Hepatocyte (in vitro differentiated cells): ENCODE measurements around the gene COL4A1. TPM values are rescaled to one million over a fixed set of nuclear protein-coding genes. Genes with fewer than 3 reads are reported as not detected.

Source experiments
- DNase-seq: peaks from one replicate; pipeline ENCODE4 v3.0.0-alpha.2; 2016; ENCODE audit warnings: low spot score
- H2AFZ ChIP-seq: fragments of 200-600 bp; sonication (generic); 2 replicates; pipeline ENCODE4 v1.6.0; 2016; ENCODE audit warnings: antibody characterized with exemption, mild to moderate bottlenecking
- H3K27ac ChIP-seq: fragments of 200-600 bp; sonication (generic); 2 replicates; pipeline ENCODE4 v1.5.1; 2016; ENCODE audit warnings: mild to moderate bottlenecking
- H3K27me3 ChIP-seq: fragments of 200-600 bp; sonication (generic); 2 replicates; pipeline ENCODE4 v1.6.1; 2016
- H3K36me3 ChIP-seq: fragments of 200-600 bp; sonication (generic); replicated peaks from 2 replicates; pipeline ENCODE4 v1.5.1; 2016; ENCODE audit warnings: low read depth; ENCODE audit not compliant: insufficient read depth
- H3K4me1 ChIP-seq: fragments of 200-600 bp; sonication (generic); 2 replicates; pipeline ENCODE4 v1.5.1; 2016; ENCODE audit warnings: mild to moderate bottlenecking, moderate library complexity; ENCODE audit not compliant: insufficient read depth
- H3K4me2 ChIP-seq: fragments of 200-600 bp; sonication (generic); 2 replicates; pipeline ENCODE4 v1.6.0; 2016
- H3K4me3 ChIP-seq: fragments of 200-600 bp; sonication (generic); 2 replicates; pipeline ENCODE4 v1.5.1; 2016; ENCODE audit warnings: mild to moderate bottlenecking
- H3K79me2 ChIP-seq: fragments of 200-600 bp; sonication (generic); 2 replicates; pipeline ENCODE4 v1.6.0; 2017; ENCODE audit warnings: mild to moderate bottlenecking
- H3K9me2 ChIP-seq: fragments of 200-600 bp; sonication (generic); replicated peaks from 2 replicates; pipeline ENCODE4 v1.6.0; 2017; ENCODE audit warnings: mild to moderate bottlenecking; ENCODE audit not compliant: insufficient read depth
- H3K9me3 ChIP-seq: fragments of 200-600 bp; sonication (generic); 2 replicates; pipeline ENCODE4 v1.5.1; 2016; ENCODE audit warnings: low read depth, mild to moderate bottlenecking
- H4K20me1 ChIP-seq: fragments of 200-600 bp; sonication (generic); 2 replicates; pipeline ENCODE4 v1.6.0; 2016; ENCODE audit warnings: mild to moderate bottlenecking; ENCODE audit not compliant: insufficient read depth, poor library complexity, severe bottlenecking
- CTCF ChIP-seq: fragments of 200-600 bp; sonication (generic); IDR thresholded peaks from 2 replicates; pipeline ENCODE4 v1.5.1; 2016; ENCODE audit warnings: antibody characterized with exemption, mild to moderate bottlenecking; ENCODE audit not compliant: poor library complexity
- EZH2 ChIP-seq: fragments of 200-600 bp; sonication (generic); IDR thresholded peaks from 2 replicates; pipeline ENCODE4 v1.6.1; 2016; ENCODE audit warnings: antibody characterized with exemption, mild to moderate bottlenecking, borderline replicate concordance
- EZH2phosphoT487 ChIP-seq: fragments of 200-600 bp; sonication (generic); IDR thresholded peaks from one replicate; pipeline ENCODE4 v1.6.1; 2018; ENCODE audit warnings: antibody characterized with exemption, mild to moderate bottlenecking, low read depth, moderate library complexity; ENCODE audit not compliant: unreplicated experiment, severe bottlenecking
- WGBS: methylation state at CpG from one replicate; pipeline ENCODE4 v1.1.6; 2016; ENCODE audit warnings: low lambda C conversion rate; ENCODE audit errors: missing lambda C conversion rate; 5-methylcytosine and 5-hydroxymethylcytosine counted together
- polyA plus RNA-seq: library from polyadenylated mRNA; unstranded; fragments of >200 nt; fragmentation: Nextera tagmentation; extraction: Ambion mirVana; gene quantifications from 2 replicates; pipeline ENCODE4 v1.2.1, GENCODE V29; 2016
- total RNA-seq: library from RNA; depleted of rRNA; stranded (reverse); fragments of >200 nt; gene quantifications from 2 replicates; pipeline ENCODE4 v1.2.3, GENCODE V29; 2014

Gene COL4A1
- total and polyA plus RNA-seq, 2 experiments from 2014 or later: 138 to 269 TPM

GRCh38 chr13:110225003-110225402, 82.0 kb downstream of the COL4A1 start:
- Histone ChIP-seq H3K36me3 (no peaks in the 10 kb centered on the region), H3K9me2 (no peaks in the 10 kb centered on the region), H3K27me3 (no peaks in the 10 kb centered on the region), H3K27ac (no peak overlapping the region), H4K20me1 (no peaks in the 10 kb centered on the region), H3K79me2 (no peaks in the 10 kb centered on the region), H3K4me2 (no peak overlapping the region), H3K4me1 (peaks cover 8% of the 10 kb centered on the region), H3K9me3 (no peaks in the 10 kb centered on the region), H3K4me3 (no peak overlapping the region), H2AFZ (no peak overlapping the region)
- TF ChIP-seq CTCF (no peak), EZH2phosphoT487 (no peak), EZH2 (no peak)
- WGBS: 97% methylated on average over 11 of the region's 11 CpGs
- DNase-seq: no peak

GRCh38 chr13:110224519-110224918, 82.4 kb downstream of the COL4A1 start:
- no peaks in the 10 kb centered on the region for H4K20me1 ChIP-seq
- no peak overlapping the region for H3K4me2 ChIP-seq
- H2AFZ ChIP-seq: no peak overlapping the region
- no peak overlapping the region for H3K27ac ChIP-seq
- no peak for DNase-seq
- no peak overlapping the region for H3K4me3 ChIP-seq
- no peaks in the 10 kb centered on the region for H3K9me3 ChIP-seq
- no peaks in the 10 kb centered on the region for H3K36me3 ChIP-seq
- WGBS: 93% methylated on average over 8 of the region's 8 CpGs
- no peaks in the 10 kb centered on the region for H3K79me2 ChIP-seq
- no peaks in the 10 kb centered on the region for H3K27me3 ChIP-seq
- TF ChIP-seq EZH2: no peak
- no peak for TF ChIP-seq EZH2phosphoT487
- TF ChIP-seq CTCF: no peak
- peaks cover 5% of the 10 kb centered on the region for H3K4me1 ChIP-seq
- no peaks in the 10 kb centered on the region for H3K9me2 ChIP-seq

DNA sequence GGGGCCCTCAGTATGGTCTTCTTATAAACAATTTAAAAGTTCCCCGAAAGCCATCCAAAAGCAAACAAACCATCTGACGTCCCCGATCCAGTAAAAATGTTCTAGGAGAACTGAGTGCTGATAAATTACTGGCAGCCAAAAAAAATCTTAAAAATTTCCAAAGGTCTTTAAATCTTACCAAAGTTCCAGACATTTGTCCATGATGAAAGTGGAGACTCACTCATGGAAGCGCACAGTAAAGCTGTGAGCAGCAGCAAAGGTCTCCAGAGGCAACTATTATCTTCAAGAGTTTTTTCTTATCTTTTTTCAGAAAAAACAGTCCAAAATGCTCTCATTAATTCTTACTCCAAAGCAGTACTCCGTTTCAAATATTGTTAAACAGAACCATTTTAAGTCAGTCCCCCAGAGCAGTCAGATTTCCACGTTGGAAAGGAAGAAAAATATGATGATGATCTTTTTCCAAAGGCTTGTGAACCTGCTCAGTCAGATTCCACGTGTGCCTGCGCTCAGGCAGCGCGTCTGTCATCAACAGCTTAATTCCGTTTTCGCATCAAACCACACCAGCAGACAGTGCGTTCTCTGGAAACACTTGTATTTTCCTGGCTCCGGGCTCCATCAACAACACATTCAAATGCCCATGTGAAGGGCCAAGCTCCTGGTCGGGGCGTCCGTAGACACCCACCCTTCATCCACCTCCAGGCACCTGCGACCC, 85.4 kb downstream of the COL4A1 start:
- H2AFZ ChIP-seq: no peak overlapping the region
- H3K4me1 ChIP-seq: peaks cover 4% of the 10 kb centered on the region
- peak overlapping the region; percentile 54 for H3K4me2 ChIP-seq
- H3K79me2 ChIP-seq: no peaks in the 10 kb centered on the region
- no peaks in the 10 kb centered on the region for H3K9me3 ChIP-seq
- H3K9me2 ChIP-seq: no peaks in the 10 kb centered on the region
- H3K27ac ChIP-seq: peak overlapping the region; percentile 84
- no peaks in the 10 kb centered on the region for H3K27me3 ChIP-seq
- no peaks in the 10 kb centered on the region for H3K36me3 ChIP-seq
- no peak overlapping the region for H3K4me3 ChIP-seq
- WGBS: 45% methylated on average over 18 of the region's 18 CpGs
- TF ChIP-seq CTCF (no peak), EZH2 (no peak), EZH2phosphoT487 (no peak)
- DNase-seq: peak; percentile 35
- H4K20me1 ChIP-seq: no peaks in the 10 kb centered on the region
